GM12878 (cell line): Measurements from ENCODE around the gene FBRSL1. TPM values are rescaled to one million over a fixed set of nuclear protein-coding genes. Genes with fewer than 3 reads are reported as not detected.

Source experiments
- ATAC-seq: fragments of 200-7000 bp; cut with Tn5 transposase; 3 replicates; pipeline ENCODE4 v1.9.1; 2020; ENCODE audit warnings: mild to moderate bottlenecking, moderate library complexity
- BruUV-seq: library from RNA; stranded (reverse); fragments of 400-500 nt; replicated peaks from 2 replicates; lab custom pipeline; 2021; lab: Mats Ljungman, UMichigan
- CTCF ChIA-PET: fragments of 300-600 bp; sonication (Branson Sonifier 250); formaldehyde crosslinking; extraction: SDS; loops from one replicate; lab custom pipeline; 2021; ENCODE audit warnings: inconsistent platforms; lab: Yijun Ruan, JAX
- POLR2A ChIA-PET: fragments of 350-600 bp; formaldehyde crosslinking; extraction: SDS; loops from one replicate; lab custom pipeline; 2021; ENCODE audit warnings: inconsistent platforms; lab: Charles Lee
- RAD21 ChIA-PET: fragments of 300-600 bp; sonication (Branson Sonifier 250); formaldehyde crosslinking; loops from one replicate; lab custom pipeline; 2023; ENCODE audit warnings: antibody characterized with exemption; ENCODE audit not compliant: unreplicated experiment; lab: Charles Lee
- SMC1A ChIA-PET: fragments of 300-600 bp; sonication (Branson Sonifier 250); formaldehyde crosslinking; loops from one replicate; lab custom pipeline; 2023; ENCODE audit not compliant: unreplicated experiment, uncharacterized antibody; lab: Charles Lee
- DNase-seq: peaks from one replicate; pipeline ENCODE4 v3.0.0-alpha.2; 2011; ENCODE audit warnings: low read depth, low spot score
- FAIRE-seq: peaks from 3 replicates; lab custom pipeline; 2011; peaks lifted over from hg19 to GRCh38; lab: Jason Lieb, UNC
- H2AFZ ChIP-seq: 2 replicates; pipeline ENCODE4 v1.6.0; 2011; ENCODE audit warnings: low read depth, low read length, control low read depth; ENCODE audit not compliant: control insufficient read depth
- H3K27ac ChIP-seq: 2 replicates; pipeline ENCODE4 v1.5.1; 2011; ENCODE audit warnings: control low read depth; ENCODE audit not compliant: control insufficient read depth, insufficient read depth
- H3K27me3 ChIP-seq, 2 experiments: replicated peaks in 1 of 2; 2 replicates each; pipeline versions ENCODE4 v1.6.0 to v1.6.1; 2011; ENCODE audit warnings: low read length in 1 of 2; ENCODE audit not compliant: control insufficient read depth in 2 of 2, insufficient read depth in 2 of 2
- H3K36me3 ChIP-seq, 2 experiments: 2 replicates each; pipeline ENCODE4 v1.5.1; 2011; ENCODE audit warnings: low read length in 1 of 2; ENCODE audit not compliant: control insufficient read depth in 2 of 2, insufficient read depth in 2 of 2
- H3K4me1 ChIP-seq: 2 replicates; pipeline ENCODE4 v1.6.1; 2011; ENCODE audit warnings: mild to moderate bottlenecking, low read length, moderate library complexity, mixed read lengths; ENCODE audit not compliant: control insufficient read depth, insufficient read depth
- H3K4me2 ChIP-seq: 2 replicates; pipeline ENCODE4 v1.6.0; 2011; ENCODE audit warnings: control low read depth; ENCODE audit not compliant: control insufficient read depth, insufficient read depth
- H3K4me3 ChIP-seq: fragments of 200-600 bp; sonication (generic); 2 replicates; pipeline ENCODE4 v1.5.1; 2016
- H3K79me2 ChIP-seq: 2 replicates; pipeline ENCODE4 v1.6.0; 2011; ENCODE audit warnings: low read length; ENCODE audit not compliant: control insufficient read depth, insufficient read depth
- H3K9ac ChIP-seq: 2 replicates; pipeline ENCODE4 v1.8.0; 2011; ENCODE audit warnings: low read length, control low read depth, mixed read lengths; ENCODE audit not compliant: control insufficient read depth, insufficient read depth
- H3K9me3 ChIP-seq: replicated peaks from 3 replicates; pipeline ENCODE4 v1.5.1; 2011; ENCODE audit warnings: mild to moderate bottlenecking, low read length; ENCODE audit not compliant: control insufficient read depth, insufficient read depth
- H4K20me1 ChIP-seq: 2 replicates; pipeline ENCODE4 v1.6.0; 2011; ENCODE audit not compliant: control insufficient read depth, insufficient read depth
- ASH2L ChIP-seq: fragments of 300-600, 200-600 bp; sonication (generic); IDR thresholded peaks from 2 replicates; pipeline ENCODE4 v1.6.1; 2017; ENCODE audit warnings: low read depth, mild to moderate bottlenecking, borderline replicate concordance
- DPF2 ChIP-seq: fragments of 450-650 bp; IDR thresholded peaks from 2 replicates; pipeline ENCODE4 v1.6.1; 2017; ENCODE audit warnings: mild to moderate bottlenecking
- GATAD2B ChIP-seq: fragments of 450-650 bp; conservative IDR thresholded peaks from 2 replicates; pipeline ENCODE4 v1.6.1; 2017; ENCODE audit warnings: low read depth, mild to moderate bottlenecking, moderate library complexity
- KDM1A ChIP-seq: fragments of 200-600 bp; sonication (generic); IDR thresholded peaks from 2 replicates; pipeline ENCODE4 v1.6.1; 2016; ENCODE audit warnings: borderline replicate concordance
- MTA3 ChIP-seq: IDR thresholded peaks from 2 replicates; pipeline ENCODE4 v1.6.1; 2012; ENCODE audit warnings: low read length, inconsistent platforms, borderline replicate concordance
- NFYA ChIP-seq: IDR thresholded peaks from 2 replicates; pipeline ENCODE4 v1.6.1; 2011; ENCODE audit warnings: low read depth, mild to moderate bottlenecking, low read length, improper control_type of control experiment, borderline replicate concordance
- NR2C1 ChIP-seq: fragments of 450-650 bp; IDR thresholded peaks from 2 replicates; pipeline ENCODE4 v1.6.1; 2017; ENCODE audit warnings: antibody characterized with exemption, mild to moderate bottlenecking, moderate library complexity
- POLR2AphosphoS5 ChIP-seq: IDR thresholded peaks from 2 replicates; pipeline ENCODE4 v1.6.1; 2011; ENCODE audit warnings: mild to moderate bottlenecking, low read length, inconsistent platforms
- PRDM15 ChIP-seq: fragments of 450-650 bp; formaldehyde crosslinking; IDR thresholded peaks from 2 replicates; pipeline ENCODE4 v1.4.0; 2020; ENCODE audit warnings: mild to moderate bottlenecking, moderate library complexity
- REST ChIP-seq: IDR thresholded peaks from 2 replicates; pipeline ENCODE4 v1.6.1; 2012; ENCODE audit warnings: mild to moderate bottlenecking, low read depth, low read length
- TBL1XR1 ChIP-seq: IDR thresholded peaks from 2 replicates; pipeline ENCODE4 v1.6.1; 2012; ENCODE audit warnings: low read depth, low read length, improper control_type of control experiment
- TCF7 ChIP-seq: IDR thresholded peaks from 2 replicates; pipeline ENCODE4 v1.6.1; 2014; ENCODE audit warnings: antibody characterized with exemption, borderline replicate concordance
- USF2 ChIP-seq: IDR thresholded peaks from 2 replicates; pipeline ENCODE4 v1.6.1; 2011; ENCODE audit warnings: low read depth, low read length, improper control_type of control experiment, borderline replicate concordance
- ZNF24 ChIP-seq: fragments of 450-650 bp; IDR thresholded peaks from 2 replicates; pipeline ENCODE4 v1.6.1; 2017; ENCODE audit warnings: antibody characterized with exemption, mild to moderate bottlenecking
- ZSCAN29 ChIP-seq: fragments of 450-650 bp; IDR thresholded peaks from 2 replicates; pipeline ENCODE4 v1.6.1; 2017; ENCODE audit warnings: mild to moderate bottlenecking, moderate library complexity
- WGBS: methylation state at CpG from one replicate; pipeline ENCODE4 v1.1.6; 2016; ENCODE audit warnings: low lambda C conversion rate; ENCODE audit not compliant: insufficient replicate concordance, insufficient coverage; ENCODE audit errors: missing lambda C conversion rate; 5-methylcytosine and 5-hydroxymethylcytosine counted together
- in situ Hi-C: fragments of 300-500 bp; cut with MboI; formaldehyde crosslinking; loops from 9 replicates; pipeline ENCODE4 v1.14.3; 2018; ENCODE audit warnings: mixed read lengths
- intact Hi-C: fragments of 100-400 bp; cut with micrococcal nuclease; formaldehyde crosslinking; loops from one replicate; pipeline ENCODE4 v1.14.2; 2022; ENCODE audit not compliant: unreplicated experiment
- polyA plus RNA-seq, 11 experiments: library from polyadenylated mRNA; depleted of rRNA in 4 of 11; unstranded in 6 of 11; stranded (reverse) in 5 of 11; fragments of >200 nt; fragmentation: Nextera tagmentation in 4 of 11; fragmentation: Illumina TruSeq in 1 of 11; extraction: Ambion mirVana in 4 of 11; extraction: Trizol in 1 of 11; gene quantifications; 1 replicate in 1 of 11; 2 replicates in 10 of 11; pipeline versions ENCODE4 v1.2.1 to v1.2.3, GENCODE V29; 2011 to 2016; ENCODE audit warnings: inconsistent platforms in 2 of 11, missing spikeins in 2 of 11, low read depth in 1 of 11
- total RNA-seq, 4 experiments: library from RNA; depleted of rRNA in 3 of 4; stranded (reverse); fragments of >200 nt in 3 of 4; fragmentation: Illumina TruSeq in 1 of 4; extraction: Trizol in 1 of 4; gene quantifications; 2 replicates each; pipeline versions ENCODE4 v1.2.1 to v1.2.3, GENCODE V29; 2013 to 2021

Gene FBRSL1
- total and polyA plus RNA-seq, 10 of the 15 experiments (the other 5 are each of a cell fraction or from before 2014, with no cell fraction given), result 0.19 to 55.1 (median 4.1) TPM

DNA sequence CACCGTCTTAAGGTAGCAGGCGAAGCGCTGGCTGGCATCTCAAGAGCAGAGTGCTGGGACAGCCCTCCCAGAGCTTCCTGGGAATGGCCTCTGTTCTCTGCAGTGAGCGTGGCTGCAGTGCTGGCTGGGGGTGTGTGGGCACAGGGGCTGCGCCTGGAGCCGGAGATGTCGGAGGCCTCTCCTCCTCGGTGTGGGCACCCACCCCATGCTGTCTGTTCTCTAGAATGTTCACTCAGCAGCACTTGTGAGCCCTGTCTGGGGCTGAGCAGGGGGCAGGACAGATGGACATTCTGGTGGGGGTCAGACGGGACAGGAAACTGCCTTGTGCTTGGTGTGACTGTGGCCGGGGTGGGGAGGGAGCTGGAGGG is 15.9 kb downstream of the FBRSL1 start:
- peaks cover 2% of the 10 kb centered on the region for H4K20me1 ChIP-seq
- peaks cover 12% of the 10 kb centered on the region for H3K79me2 ChIP-seq
- ATAC-seq, result no peak

More for the DNA sequence above, 15.9 kb downstream of the FBRSL1 start:
- no TSS peak for BruUV-seq
- TF ChIP-seq TBL1XR1 (no peak), TCF7 (no peak), ZNF24 (no peak), POLR2AphosphoS5 (no peak), ZSCAN29 (no peak), KDM1A (no peak), NR2C1 (no peak), DPF2 (no peak), GATAD2B (no peak), REST (no peak), ASH2L (no peak), MTA3 (no peak), PRDM15 (no peak), USF2 (no peak), NFYA (no peak)
- Histone ChIP-seq H3K4me3 (no peak overlapping the region), H3K4me1 (peaks cover 9% of the 10 kb centered on the region), H3K27me3 (no peaks in the 10 kb centered on the region; a peak in 1 of 4 replicates), H3K27ac (no peak overlapping the region), H2AFZ (no peak overlapping the region), H3K9me3 (no peaks in the 10 kb centered on the region), H3K4me2 (no peak overlapping the region), H3K36me3 (peaks cover 0 to 13% of the 10 kb centered on the region in 2 experiments; a peak in 2 of 4 replicates), H3K9ac (no peak overlapping the region)
- POLR2A ChIA-PET, result no interaction called here
- in situ Hi-C loops, result no loop called here
- WGBS, result 75% methylated on average over 10 of the region's 10 CpGs
- DNase-seq (no peak), FAIRE-seq (no peak)
- CTCF ChIA-PET, result no interaction called here
- RAD21 ChIA-PET, result no interaction called here
- intact Hi-C loops, result no loop called here
- SMC1A ChIA-PET, result no interaction called here
